ACC112 (cell line): Measurements from ENCODE around the gene GALNT13.
"Not testable (repeated sequence)": the region's sequence is repeated elsewhere in the genome, so short reads cannot be mapped to it uniquely, and the experiment has no call there.

Source experiments
- H2AFZ ChIP-seq: fragments of 200-600 bp; sonication (generic); one replicate; pipeline ENCODE4 v1.6.0; 2017; ENCODE audit warnings: antibody characterized with exemption, low read length; ENCODE audit not compliant: unreplicated experiment
- H3K27ac ChIP-seq: fragments of 200-600 bp; sonication (generic); 2 replicates; pipeline ENCODE4 v1.5.1; 2014; ENCODE audit warnings: low read depth, mild to moderate bottlenecking, antibody characterized with exemption, low read length, moderate library complexity
- H3K27me3 ChIP-seq: fragments of 200-600 bp; sonication (generic); 2 replicates; pipeline ENCODE4 v1.6.1; 2014; ENCODE audit warnings: mild to moderate bottlenecking, antibody characterized with exemption, low read length, moderate library complexity, mixed read lengths; ENCODE audit not compliant: insufficient read depth
- H3K36me3 ChIP-seq: fragments of 200-600 bp; sonication (generic); 2 replicates; pipeline ENCODE4 v1.6.1; 2016; ENCODE audit warnings: mild to moderate bottlenecking, antibody characterized with exemption, low read length, moderate library complexity, mixed read lengths; ENCODE audit not compliant: insufficient read depth
- H3K4me1 ChIP-seq: fragments of 200-600 bp; sonication (generic); one replicate; pipeline ENCODE4 v1.6.1; 2016; ENCODE audit warnings: low read length, mixed read lengths; ENCODE audit not compliant: insufficient read depth, unreplicated experiment, control insufficient read depth
- H3K4me3 ChIP-seq: fragments of 200-600 bp; sonication (generic); 2 replicates; pipeline ENCODE4 v1.5.1; 2014; ENCODE audit warnings: mild to moderate bottlenecking, low read depth, low read length
- H3K79me2 ChIP-seq: fragments of 200-600 bp; sonication (generic); one replicate; pipeline ENCODE4 v1.6.0; 2016; ENCODE audit warnings: low read length; ENCODE audit not compliant: control insufficient read depth, unreplicated experiment, insufficient read depth

GALNT13 gene

DNA sequence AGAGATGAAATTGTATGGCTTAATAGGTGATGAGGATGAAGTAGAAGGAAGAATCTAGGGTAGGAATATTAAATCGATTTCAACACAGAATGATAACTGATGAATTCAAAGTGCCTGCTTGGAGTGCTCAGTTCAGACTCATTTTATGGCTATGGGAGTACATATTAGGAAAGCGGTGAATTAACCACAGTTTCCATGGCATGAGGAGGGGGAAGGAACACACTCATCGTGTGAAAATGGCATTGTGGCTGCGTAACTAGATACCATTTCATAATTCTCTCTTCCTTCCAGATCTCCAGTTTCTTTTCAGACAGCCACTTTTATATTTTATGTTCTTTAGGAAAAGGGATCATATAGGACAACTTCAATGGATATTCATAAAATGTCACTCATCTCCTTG lies 594.5 kb downstream of the GALNT13 start:
- Histone ChIP-seq H2AFZ (no peak overlapping the region), H3K79me2 (no peaks in the 10 kb centered on the region)

DNA sequence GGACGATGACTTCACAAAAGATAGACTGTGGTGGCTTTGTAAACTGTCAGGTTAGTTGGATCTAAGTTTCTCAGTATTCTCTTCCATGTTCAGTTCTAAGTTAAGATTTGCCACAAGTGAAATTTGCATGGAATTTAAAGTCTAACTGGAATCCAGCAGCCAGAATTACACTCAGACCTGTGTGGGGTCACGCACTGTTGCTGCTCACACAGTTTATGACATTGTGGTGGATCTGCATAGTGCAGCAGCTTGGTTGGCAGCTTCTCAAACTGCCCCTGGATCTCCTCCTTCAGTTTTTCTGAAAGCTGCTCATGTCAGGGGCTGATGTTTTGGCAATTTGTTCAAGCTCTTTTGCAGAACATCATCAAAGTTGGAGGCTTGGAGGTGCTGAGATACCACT lies 598.7 kb downstream of the GALNT13 start:
- H3K27me3 ChIP-seq = peaks cover 19% of the 10 kb centered on the region
- H3K4me1 ChIP-seq = no peaks in the 10 kb centered on the region
- no peak overlapping the region for H3K27ac ChIP-seq
- H2AFZ ChIP-seq = no peak overlapping the region
- H3K36me3 ChIP-seq = no peaks in the 10 kb centered on the region
- no peaks in the 10 kb centered on the region for H3K79me2 ChIP-seq
- H3K4me3 ChIP-seq = no peak overlapping the region

More for the DNA sequence above, 594.5 kb downstream of the GALNT13 start:
- H3K27ac ChIP-seq = no peak overlapping the region
- no peaks in the 10 kb centered on the region for H3K36me3 ChIP-seq
- no peaks in the 10 kb centered on the region for H3K4me1 ChIP-seq
- peaks cover 18% of the 10 kb centered on the region for H3K27me3 ChIP-seq
- no peak overlapping the region for H3K4me3 ChIP-seq

DNA sequence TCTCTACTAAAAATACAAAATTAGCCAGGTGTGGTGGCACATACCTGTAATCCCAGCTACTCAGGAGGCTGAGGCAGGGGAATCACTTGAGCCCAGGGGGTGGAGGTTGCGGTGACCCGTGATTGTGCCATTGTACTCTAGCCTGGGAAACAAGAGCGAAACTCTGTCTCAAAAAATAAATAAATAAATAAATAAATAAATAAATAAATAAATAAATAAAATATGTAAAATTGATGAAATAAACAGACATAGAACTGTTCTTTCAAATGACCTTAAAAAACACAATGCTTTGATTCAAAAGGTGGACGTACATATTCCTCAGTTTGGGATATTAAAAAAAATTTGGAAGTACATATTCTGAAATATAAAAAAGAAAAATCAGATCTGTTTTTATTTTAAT lies 599.8 kb downstream of the GALNT13 start:
- not testable (repeated sequence) for H3K4me1 ChIP-seq, H3K36me3 ChIP-seq, H3K4me3 ChIP-seq, H3K79me2 ChIP-seq, H3K27ac ChIP-seq, H2AFZ ChIP-seq
- H3K27me3 ChIP-seq = peaks cover 23% of the 10 kb centered on the region

DNA sequence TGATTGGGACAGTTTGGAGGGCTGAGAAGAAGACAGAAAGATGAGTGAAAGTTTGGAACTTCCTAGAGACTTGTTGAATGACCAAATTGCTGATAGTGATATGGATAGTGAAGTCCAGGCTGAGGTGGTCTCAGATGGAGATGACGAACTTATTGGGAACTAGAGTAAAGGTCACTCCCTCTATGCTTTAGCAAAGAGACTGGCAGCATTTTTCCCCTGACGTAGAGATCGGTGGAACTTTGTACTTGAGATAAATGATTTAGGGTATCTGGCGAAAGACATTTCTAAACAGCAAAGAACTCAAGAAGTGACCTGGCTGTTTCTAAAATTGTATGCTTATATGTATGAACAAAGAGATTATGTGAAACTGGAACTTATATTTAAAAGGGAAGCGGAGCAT lies 605.6 kb downstream of the GALNT13 start:
- Histone ChIP-seq H2AFZ (no peak overlapping the region), H3K4me3 (no peak overlapping the region), H3K27me3 (peaks cover 11% of the 10 kb centered on the region; the same call in 1 of the 2 replicates), H3K27ac (no peak overlapping the region), H3K36me3 (no peaks in the 10 kb centered on the region), H3K4me1 (no peaks in the 10 kb centered on the region), H3K79me2 (no peaks in the 10 kb centered on the region)

- Histone ChIP-seq H3K4me1 (no peaks in the 10 kb centered on the region), H2AFZ (no peak overlapping the region), H3K79me2 (no peaks in the 10 kb centered on the region), H3K27ac (no peak overlapping the region), H3K27me3 (peaks cover 8% of the 10 kb centered on the region; the same call in 1 of the 2 replicates), H3K36me3 (no peaks in the 10 kb centered on the region), H3K4me3 (no peak overlapping the region)
These were observed 608.8 kb downstream of the GALNT13 start for GRCh38 chr2:154480521-154480920.

DNA sequence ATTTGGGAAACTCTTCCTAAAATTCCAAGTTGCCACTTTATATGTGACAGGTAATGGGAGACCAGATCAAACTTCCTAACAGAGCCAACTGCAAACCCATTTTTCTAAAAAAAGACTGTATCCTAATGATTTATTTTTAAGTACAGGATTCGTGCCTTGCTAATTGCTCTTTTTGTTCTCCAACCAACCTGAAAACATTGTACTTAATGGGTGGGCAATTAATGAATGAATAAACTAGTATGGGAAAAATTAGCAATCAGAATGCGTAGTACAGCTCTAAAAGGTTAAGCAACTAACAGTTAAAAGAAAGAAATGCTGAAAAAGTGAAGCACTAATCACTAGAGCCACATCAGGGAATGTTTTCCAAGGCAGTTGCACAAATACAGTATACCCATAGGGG lies 609.6 kb downstream of the GALNT13 start:
- no peaks in the 10 kb centered on the region for H3K36me3 ChIP-seq
- no peaks in the 10 kb centered on the region for H3K79me2 ChIP-seq
- H3K4me3 ChIP-seq = no peak overlapping the region
- H2AFZ ChIP-seq = no peak overlapping the region
- H3K27ac ChIP-seq = no peak overlapping the region
- no peaks in the 10 kb centered on the region for H3K4me1 ChIP-seq
- peaks cover 6% of the 10 kb centered on the region; the same call in 1 of the 2 replicates for H3K27me3 ChIP-seq

DNA sequence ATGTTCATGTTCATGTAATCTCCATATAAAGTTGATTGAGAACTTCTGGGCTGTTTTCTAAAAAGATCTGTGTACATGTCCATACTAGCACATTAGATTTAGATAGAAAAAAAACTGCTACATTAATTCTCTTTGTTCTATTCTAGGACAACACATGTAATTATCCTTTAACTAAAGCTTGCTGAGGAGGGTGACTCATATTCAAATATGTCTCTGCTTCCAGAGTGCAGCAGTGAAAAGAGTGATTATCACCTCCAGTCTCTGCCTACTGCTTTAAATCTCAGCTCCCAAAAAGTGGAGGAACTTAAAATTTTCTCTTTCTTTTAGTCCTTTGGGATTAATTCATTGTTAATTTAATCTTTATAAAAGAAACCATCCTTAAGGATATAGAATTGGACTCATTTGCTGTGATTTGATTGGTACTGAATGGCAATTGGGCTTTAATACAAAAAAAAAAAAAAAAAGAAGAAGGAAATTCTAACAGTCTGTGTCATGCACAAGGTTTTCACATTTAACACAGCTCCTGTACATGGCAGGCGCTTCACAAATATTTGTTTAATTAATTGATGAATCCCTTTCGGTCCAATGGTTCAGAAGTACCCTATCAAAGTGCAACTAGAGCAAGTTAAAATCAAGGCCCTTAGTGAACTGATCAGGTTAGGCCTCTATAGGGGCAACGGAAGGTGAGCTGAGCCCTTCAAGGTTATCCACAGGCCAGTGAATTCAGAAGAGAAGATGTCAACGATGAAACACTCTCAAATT lies 612.8 kb downstream of the GALNT13 start:
- no peak overlapping the region for H2AFZ ChIP-seq
- no peaks in the 10 kb centered on the region for H3K4me1 ChIP-seq
- no peaks in the 10 kb centered on the region for H3K79me2 ChIP-seq
- H3K36me3 ChIP-seq = no peaks in the 10 kb centered on the region
- no peak overlapping the region for H3K27ac ChIP-seq
- H3K4me3 ChIP-seq = no peak overlapping the region
- H3K27me3 ChIP-seq = 0 out of 2 replicates have a peak, but pooled peaks cover 4% of the 10 kb centered on the region

DNA sequence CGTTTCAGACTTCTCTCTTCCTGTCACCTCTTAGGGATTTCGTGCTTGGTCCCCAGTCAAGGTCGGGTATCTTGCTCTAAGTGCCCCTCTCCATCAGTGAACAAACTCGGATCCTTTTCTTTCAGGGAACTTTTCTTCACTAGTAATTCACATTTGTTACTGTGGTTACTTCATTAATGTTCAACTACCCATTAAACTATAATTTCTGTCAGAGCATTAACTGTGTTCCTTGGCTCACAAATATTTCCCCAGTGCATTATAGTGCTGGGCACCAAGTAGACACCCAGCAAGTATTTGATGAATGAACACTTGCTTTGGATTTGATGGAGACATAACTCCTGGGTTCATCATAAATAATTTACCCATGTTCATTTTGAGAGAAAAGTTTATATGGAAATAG lies 617.1 kb downstream of the GALNT13 start:
- no peak overlapping the region for H2AFZ ChIP-seq
- H3K27ac ChIP-seq = no peak overlapping the region
- no peaks in the 10 kb centered on the region for H3K36me3 ChIP-seq
- H3K4me1 ChIP-seq = no peaks in the 10 kb centered on the region
- no peak overlapping the region for H3K4me3 ChIP-seq
- H3K27me3 ChIP-seq = no peaks in the 10 kb centered on the region
- no peaks in the 10 kb centered on the region for H3K79me2 ChIP-seq

DNA sequence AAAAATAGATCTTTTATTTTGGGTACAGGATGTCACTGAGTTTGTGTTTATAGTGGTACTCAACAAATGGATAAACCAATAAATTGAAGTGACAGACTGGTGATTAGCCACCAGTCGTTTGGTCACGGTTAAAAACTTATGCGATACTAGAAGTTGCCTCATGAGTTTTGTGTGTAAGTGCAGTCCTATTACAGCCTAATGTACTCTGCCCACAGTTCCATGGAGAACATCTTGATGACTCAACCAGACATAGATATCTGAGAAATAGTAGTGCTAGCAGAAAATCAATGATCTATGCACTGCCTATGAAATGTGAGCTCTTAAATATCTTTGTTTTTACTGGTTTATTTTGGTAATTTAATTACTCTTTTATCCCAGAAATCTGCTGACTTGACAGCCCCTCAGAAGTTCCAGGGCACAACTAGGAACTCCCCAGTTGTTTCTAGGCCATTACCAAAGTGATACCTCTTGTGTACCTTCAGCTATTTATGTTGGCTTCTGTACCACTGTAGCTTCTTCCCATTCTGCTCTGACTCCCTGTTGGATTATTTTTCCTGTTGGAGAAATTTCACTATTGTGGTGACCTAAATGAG lies 617.6 kb downstream of the GALNT13 start:
- no peaks in the 10 kb centered on the region for H3K79me2 ChIP-seq
- no peaks in the 10 kb centered on the region for H3K27me3 ChIP-seq
- H2AFZ ChIP-seq = no peak overlapping the region
- H3K4me3 ChIP-seq = no peak overlapping the region
- H3K27ac ChIP-seq = no peak overlapping the region
- H3K36me3 ChIP-seq = no peaks in the 10 kb centered on the region
- H3K4me1 ChIP-seq = no peaks in the 10 kb centered on the region

DNA sequence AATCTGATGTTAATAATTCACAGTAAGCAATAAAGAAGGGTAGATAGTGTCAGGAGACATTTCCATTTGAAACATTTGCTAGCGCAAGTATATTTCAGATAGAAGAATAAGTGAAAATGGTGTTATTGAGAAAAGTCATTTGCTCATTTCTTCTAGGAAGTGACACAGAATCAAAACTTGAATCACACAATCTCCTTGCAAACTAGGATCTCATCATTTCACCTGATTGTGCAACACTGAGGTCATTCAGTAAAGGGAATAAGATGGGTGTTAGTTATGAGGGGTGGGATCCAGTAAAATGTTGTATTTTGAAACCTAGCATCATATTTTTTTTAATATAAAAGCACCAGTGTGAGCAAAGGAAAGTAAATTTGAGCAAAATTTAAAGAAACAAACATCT lies 618.8 kb downstream of the GALNT13 start:
- Histone ChIP-seq H3K4me1 (no peaks in the 10 kb centered on the region), H2AFZ (no peak overlapping the region), H3K4me3 (no peak overlapping the region)

DNA sequence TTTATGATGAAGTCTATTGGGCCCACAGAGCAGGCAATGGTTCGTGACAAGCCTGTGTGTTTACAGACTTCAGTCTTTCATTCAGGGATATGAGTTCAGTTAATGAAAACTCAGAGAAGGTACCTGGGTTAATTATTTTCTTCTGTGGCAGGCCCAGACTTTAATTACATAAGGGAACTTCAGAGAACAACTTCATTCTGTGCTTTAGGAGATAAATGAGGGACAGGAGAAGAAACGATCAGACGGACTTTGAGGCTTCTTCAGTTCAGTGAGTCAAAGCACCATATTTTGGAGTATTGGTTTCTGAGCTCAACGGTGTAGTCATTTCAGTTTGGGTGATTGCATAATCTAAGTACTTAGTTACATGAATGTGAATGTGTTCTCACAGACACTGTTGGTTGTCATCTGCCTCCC lies 623.7 kb downstream of the GALNT13 start:
- Histone ChIP-seq H3K27ac (no peak overlapping the region), H3K36me3 (no peaks in the 10 kb centered on the region), H3K79me2 (no peaks in the 10 kb centered on the region), H2AFZ (no peak overlapping the region), H3K27me3 (no peaks in the 10 kb centered on the region), H3K4me1 (no peaks in the 10 kb centered on the region), H3K4me3 (no peak overlapping the region)

More for the DNA sequence above, 618.8 kb downstream of the GALNT13 start:
- Histone ChIP-seq H3K27ac (no peak overlapping the region), H3K27me3 (no peaks in the 10 kb centered on the region), H3K79me2 (no peaks in the 10 kb centered on the region), H3K36me3 (no peaks in the 10 kb centered on the region)
